ENCODE data around the gene PRSS58. TPM values are rescaled to one million over a fixed set of nuclear protein-coding genes. Genes with fewer than 3 reads are reported as not detected.

Gene PRSS58
- total RNA-seq, 5 donors from 2014 or later (not counting 1 experiment from before 2014, with no cell fraction given), result not detected

DNA sequence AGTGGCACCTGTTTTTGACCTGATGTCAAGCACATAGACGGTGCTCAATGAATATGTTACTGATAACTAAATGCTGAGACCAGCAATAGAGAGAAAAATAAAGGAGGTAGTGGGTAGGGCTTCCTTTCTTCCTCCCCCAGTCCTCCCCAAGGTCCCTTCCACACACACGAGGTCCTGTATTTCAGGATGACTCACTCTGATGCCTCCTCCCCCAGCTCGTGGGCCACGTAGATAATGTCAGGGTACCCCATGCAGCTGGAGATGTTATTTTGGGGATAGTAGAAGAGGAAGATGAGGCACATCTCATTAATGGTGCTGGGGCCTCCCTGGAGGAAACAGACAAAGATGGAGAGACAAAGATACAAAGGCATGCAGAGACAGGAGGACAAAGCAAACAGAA, 17.3 kb downstream of the PRSS58 start:
- WGBS (ENCODE audit: insufficient coverage), result no CpG with 5 or more reads among the region's 4 CpGs
- ATAC-seq (replicated peaks in 1 of 4) (no peak), DNase-seq (no peak)
- Histone ChIP-seq H3K4me1 (ENCODE audit: control insufficient read depth in 1 of 2, extremely low read depth in 1 of 2, insufficient read depth in 2 of 2, low read length in 2 of 2) (no peaks in the 10 kb centered on the region), H3K36me3 (ENCODE audit: control insufficient read depth in 2 of 2, extremely low read depth in 1 of 2, insufficient read depth in 1 of 2, low read length in 1 of 2) (no peaks in the 10 kb centered on the region), H3K4me3 (ENCODE audit: control insufficient read depth in 1 of 2, extremely low read depth in 1 of 2, low read length in 1 of 2) (no peak overlapping the region), H3K27ac (ENCODE audit: low read length) (no peak overlapping the region), H3K27me3 (replicated peaks in 1 of 2; ENCODE audit: control insufficient read depth in 2 of 2, extremely low read depth in 1 of 2, insufficient read depth in 2 of 2, low read length in 1 of 2) (peaks cover 0 to 17% of the 10 kb centered on the region in 2 experiments), H3K9me3 (no peaks in the 10 kb centered on the region)
- CTCF ChIA-PET, result no interaction called here
- Mint-ChIP-seq H3K27ac (no peak overlapping the region), H3K9me3 (peaks cover 0 to 3% (median 2%) of the 10 kb centered on the region in 3 donors), H3K27me3 (peaks cover 13 to 20% of the 10 kb centered on the region in 2 donors), H3K4me1 (no peaks in the 10 kb centered on the region), H3K4me3 (no peak overlapping the region), H3K36me3 (no peaks in the 10 kb centered on the region)
- POLR2A ChIA-PET, result no interaction called here

DNA sequence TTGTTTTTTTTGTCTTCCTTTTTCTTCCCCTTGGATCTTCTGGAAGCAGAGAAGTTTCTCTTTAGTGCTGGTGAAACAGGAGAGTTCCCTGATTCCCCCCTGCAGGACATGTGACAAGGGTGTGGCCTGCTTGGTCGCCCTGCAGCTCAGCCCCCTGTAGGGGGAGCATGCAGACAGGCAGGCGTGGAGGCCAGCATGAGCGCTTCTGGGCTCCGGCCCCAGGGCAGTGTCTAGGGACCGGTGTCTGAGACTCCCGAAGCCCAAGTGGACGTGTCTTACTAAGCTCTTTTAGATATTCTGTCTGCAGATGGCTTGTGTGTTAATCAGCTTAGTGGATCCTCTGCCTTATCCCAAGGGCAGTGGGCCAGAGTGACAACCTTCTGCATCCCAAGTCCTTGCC, 26.1 kb downstream of the PRSS58 start:
- Mint-ChIP-seq H3K36me3 (no peaks in the 10 kb centered on the region), H3K27me3 (peaks cover 7 to 19% of the 10 kb centered on the region in 2 donors), H3K9me3 (peaks cover 0 to 7% (median 7%) of the 10 kb centered on the region in 3 donors), H3K27ac (no peak overlapping the region), H3K4me3 (no peak overlapping the region), H3K4me1 (no peaks in the 10 kb centered on the region)
- H3K27ac ChIP-seq (ENCODE audit: low read length), result no peak overlapping the region
- ChIA-PET CTCF (no interaction called here), POLR2A (no interaction called here)
- ATAC-seq (replicated peaks in 1 of 4), result no peak
- 65% methylated on average over 7 of the region's 7 CpGs for WGBS (ENCODE audit: insufficient coverage)
- DNase-seq, result no peak
- H3K4me3 ChIP-seq (ENCODE audit: control insufficient read depth in 1 of 2, extremely low read depth in 1 of 2, low read length in 1 of 2), result no peak overlapping the region
- H3K27me3 ChIP-seq (replicated peaks in 1 of 2; ENCODE audit: control insufficient read depth in 2 of 2, extremely low read depth in 1 of 2, insufficient read depth in 2 of 2, low read length in 1 of 2), result peaks cover 0 to 17% of the 10 kb centered on the region in 2 experiments
- no peaks in the 10 kb centered on the region for H3K36me3 ChIP-seq (ENCODE audit: control insufficient read depth in 2 of 2, extremely low read depth in 1 of 2, insufficient read depth in 1 of 2, low read length in 1 of 2)
- H3K4me1 ChIP-seq (ENCODE audit: control insufficient read depth in 1 of 2, extremely low read depth in 1 of 2, insufficient read depth in 2 of 2, low read length in 2 of 2), result no peaks in the 10 kb centered on the region
- no peaks in the 10 kb centered on the region for H3K9me3 ChIP-seq

DNA sequence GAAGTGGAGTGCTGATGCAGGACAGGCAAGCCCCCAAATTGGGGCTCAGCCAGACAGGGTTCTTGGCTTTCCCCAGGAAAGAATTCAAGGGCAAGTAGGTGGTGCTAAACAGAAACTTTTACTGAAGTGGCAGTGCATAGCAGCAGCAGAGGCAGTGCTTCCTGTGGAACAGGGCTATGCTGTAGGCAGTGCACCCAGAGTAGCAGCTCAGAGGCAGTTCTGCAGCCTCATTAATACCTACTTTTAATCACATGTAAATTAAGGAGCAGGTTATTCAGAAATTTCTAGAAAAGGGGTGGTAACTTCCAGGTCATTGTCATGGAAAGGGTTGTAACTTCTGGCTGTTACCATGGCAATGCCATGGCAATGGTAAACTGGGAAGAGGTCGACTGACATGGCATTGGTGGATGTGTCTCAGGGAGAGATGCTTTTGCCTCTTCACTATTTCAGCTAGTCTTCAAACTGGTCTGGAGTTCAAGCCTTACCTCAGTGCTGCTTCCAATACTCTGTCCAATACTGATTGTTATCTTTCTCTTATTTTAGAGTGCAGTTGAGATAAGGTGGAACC, 29.2 kb downstream of the PRSS58 start:
- no peaks in the 10 kb centered on the region for H3K9me3 ChIP-seq
- WGBS (ENCODE audit: insufficient coverage), result no CpG with 5 or more reads among the region's 1 CpG
- no peaks in the 10 kb centered on the region for H3K4me1 ChIP-seq (ENCODE audit: control insufficient read depth in 1 of 2, extremely low read depth in 1 of 2, insufficient read depth in 2 of 2, low read length in 2 of 2)
- H3K4me1 Mint-ChIP-seq, result no peaks in the 10 kb centered on the region
- no peak for DNase-seq
- no peak overlapping the region for H3K27ac ChIP-seq (ENCODE audit: low read length)
- POLR2A ChIA-PET, result no interaction called here
- H3K4me3 ChIP-seq (ENCODE audit: control insufficient read depth in 1 of 2, extremely low read depth in 1 of 2, low read length in 1 of 2), result no peak overlapping the region
- no peaks in the 10 kb centered on the region for H3K36me3 ChIP-seq (ENCODE audit: control insufficient read depth in 2 of 2, extremely low read depth in 1 of 2, insufficient read depth in 1 of 2, low read length in 1 of 2)
- peaks cover 7 to 13% of the 10 kb centered on the region in 2 donors for H3K27me3 Mint-ChIP-seq
- no peak overlapping the region for H3K4me3 Mint-ChIP-seq
- H3K27me3 ChIP-seq (replicated peaks in 1 of 2; ENCODE audit: control insufficient read depth in 2 of 2, extremely low read depth in 1 of 2, insufficient read depth in 2 of 2, low read length in 1 of 2), result peaks cover 0 to 11% of the 10 kb centered on the region in 2 experiments
- H3K9me3 Mint-ChIP-seq, result no peaks in the 10 kb centered on the region
- H3K27ac Mint-ChIP-seq, result no peak overlapping the region
- CTCF ChIA-PET, result no interaction called here
- H3K36me3 Mint-ChIP-seq, result no peaks in the 10 kb centered on the region
- no peak for ATAC-seq (replicated peaks in 1 of 4)

Other genes with a start within 250 kb of the PRSS58 start
- not detected for gene MGAM2, start 146.3 kb downstream of the PRSS58 start, total RNA-seq

Measured in T-cell (primary cell).